GM19397 (cell line): ENCODE measurements around the gene FAM20C.
"Not testable (repeated sequence)": the region's sequence is repeated elsewhere in the genome, so short reads cannot be mapped to it uniquely, and the experiment has no call there.

Experiments
- ATAC-seq: cut with Tn5 transposase; IDR thresholded peaks from one replicate; pipeline ENCODE4 v1.9.1; 2021; ENCODE audit warnings: mild to moderate bottlenecking, moderate library complexity; ENCODE audit not compliant: unreplicated experiment

FAM20C gene

GRCh38 chr7:237385-237784, 45.0 kb downstream of the FAM20C start:
- ATAC-seq, result no peak

GRCh38 chr7:240146-240676, 47.8 kb downstream of the FAM20C start:
- no peak for ATAC-seq

- ATAC-seq, result no peak
Observed at GRCh38 chr7:240887-241421, 48.6 kb downstream of the FAM20C start.

DNA sequence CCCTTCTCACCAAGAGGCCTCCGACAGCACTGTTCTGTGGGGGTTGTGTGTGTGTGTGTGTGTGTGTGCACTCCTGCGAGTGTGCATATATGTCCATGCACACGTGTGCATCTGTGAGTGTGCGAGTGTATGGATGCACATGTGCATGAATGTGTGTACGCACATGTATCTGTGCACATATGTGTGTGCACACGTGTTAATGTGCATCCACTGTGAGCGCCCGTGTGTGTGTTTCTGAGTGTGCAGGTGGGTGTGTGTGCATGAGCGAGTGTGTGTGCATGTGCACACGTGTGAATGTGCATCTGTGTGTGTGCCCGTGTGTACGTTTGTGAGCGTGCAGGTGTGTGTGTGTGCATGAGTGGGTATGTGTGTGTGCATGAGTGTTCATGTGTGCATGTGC, 49.1 kb downstream of the FAM20C start:
- no peak for ATAC-seq

GRCh38 chr7:242826-243579, 50.6 kb downstream of the FAM20C start:
- ATAC-seq, result not testable (repeated sequence)

DNA sequence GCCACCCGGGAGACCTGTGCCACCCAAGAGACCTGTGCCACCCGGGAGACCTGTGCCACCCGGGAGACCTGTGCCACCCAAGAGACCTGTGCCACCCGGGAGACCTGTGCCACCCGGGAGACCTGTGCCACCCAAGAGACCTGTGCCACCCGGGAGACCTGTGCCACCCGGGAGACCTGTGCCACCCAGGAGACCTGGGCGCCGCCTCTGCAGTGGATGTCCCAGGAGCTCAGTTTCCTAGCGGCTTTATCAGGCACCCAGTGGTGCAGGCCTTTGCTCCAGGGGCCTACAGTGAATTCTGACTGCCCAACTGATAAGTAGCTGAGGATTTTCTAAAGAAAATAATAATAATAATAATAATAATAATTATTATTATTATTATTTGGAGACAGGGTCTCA, 51.2 kb downstream of the FAM20C start:
- not testable (repeated sequence) for ATAC-seq

- no peak for ATAC-seq
Observed at GRCh38 chr7:244974-245373, 52.6 kb downstream of the FAM20C start.

GRCh38 chr7:245574-246295, 53.4 kb downstream of the FAM20C start:
- ATAC-seq, result no peak

DNA sequence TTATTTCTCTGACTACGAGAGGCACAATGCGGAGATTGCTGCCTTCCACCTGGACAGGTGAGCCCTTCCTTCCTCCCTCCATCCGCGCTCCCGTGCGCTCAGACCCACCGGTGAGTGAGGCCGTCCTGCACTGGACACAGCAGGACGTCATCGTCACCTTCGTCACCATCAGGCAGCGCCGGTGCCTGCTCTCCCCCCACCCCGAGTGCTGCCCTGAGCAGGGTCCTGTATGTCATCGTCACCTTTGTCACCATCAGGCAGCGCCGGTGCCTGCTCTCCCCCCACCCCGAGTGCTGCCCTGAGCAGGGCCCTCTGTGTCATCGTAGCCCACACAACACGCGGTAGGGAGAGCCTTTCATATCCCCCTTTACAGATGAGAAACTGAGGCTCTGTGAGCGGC, 54.1 kb downstream of the FAM20C start:
- ATAC-seq, result no peak

DNA sequence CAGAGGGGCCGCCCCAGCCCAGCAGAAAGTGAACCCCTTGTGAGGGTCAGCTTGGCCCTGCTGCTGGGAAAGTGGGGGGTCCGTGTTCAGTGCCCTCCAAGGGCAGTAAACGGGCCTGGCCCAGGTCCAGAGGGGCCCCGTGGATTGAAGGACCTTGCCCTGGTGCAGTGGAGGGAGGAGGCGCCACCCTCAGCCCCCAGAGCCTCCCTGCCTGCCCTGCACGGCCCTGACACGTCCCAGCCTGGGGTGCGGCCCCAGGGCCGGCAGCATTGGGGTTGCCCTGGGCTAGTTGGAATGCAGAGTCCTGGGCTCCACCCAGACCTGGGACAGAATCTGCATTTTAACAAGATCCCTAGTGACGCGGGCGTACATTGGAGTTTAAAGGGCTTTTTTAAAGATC, 54.8 kb downstream of the FAM20C start:
- ATAC-seq, result no peak

DNA sequence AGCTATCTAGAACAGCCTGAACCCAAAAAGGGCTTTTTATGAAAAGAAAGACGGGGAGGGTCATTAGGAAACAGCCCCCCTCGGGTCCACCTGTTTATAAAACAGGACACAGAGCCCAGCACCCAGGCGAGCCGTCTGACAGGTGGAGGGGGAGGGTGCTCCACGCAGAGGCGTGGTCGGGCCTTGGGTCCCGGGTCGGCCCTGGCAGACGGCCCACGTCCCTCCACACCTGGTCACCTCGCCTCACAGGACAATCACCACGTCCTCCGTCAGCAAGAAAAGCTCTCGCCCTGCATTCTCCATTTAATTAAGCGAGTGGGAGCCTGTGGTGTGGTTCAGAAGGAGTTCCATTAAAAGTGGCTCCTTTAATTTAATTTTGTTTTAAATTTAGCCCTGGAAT, 55.3 kb downstream of the FAM20C start:
- no peak for ATAC-seq

GRCh38 chr7:248732-249435, 56.5 kb downstream of the FAM20C start:
- ATAC-seq, result no peak

DNA sequence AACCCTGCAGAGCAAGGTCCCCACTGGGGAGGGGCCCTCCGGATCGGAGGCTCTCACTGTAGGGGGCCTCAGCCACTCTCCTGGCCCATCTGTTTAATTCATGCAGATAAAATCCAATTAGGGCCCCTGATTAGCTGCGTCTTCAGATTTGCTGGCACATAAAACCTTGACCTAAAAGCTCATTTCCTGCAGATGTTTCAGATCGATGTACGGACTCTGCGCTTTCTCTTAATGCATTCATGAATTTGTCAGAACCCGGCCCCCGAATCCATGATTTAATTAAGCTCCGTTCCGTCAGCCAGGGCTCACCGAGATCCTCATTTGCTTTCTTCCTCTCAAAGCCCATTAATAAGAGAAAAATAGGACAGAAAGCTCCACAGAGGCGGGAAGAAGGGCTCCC, 57.6 kb downstream of the FAM20C start:
- no peak for ATAC-seq

GRCh38 chr7:250523-250922, 58.2 kb downstream of the FAM20C start:
- no peak for ATAC-seq

DNA sequence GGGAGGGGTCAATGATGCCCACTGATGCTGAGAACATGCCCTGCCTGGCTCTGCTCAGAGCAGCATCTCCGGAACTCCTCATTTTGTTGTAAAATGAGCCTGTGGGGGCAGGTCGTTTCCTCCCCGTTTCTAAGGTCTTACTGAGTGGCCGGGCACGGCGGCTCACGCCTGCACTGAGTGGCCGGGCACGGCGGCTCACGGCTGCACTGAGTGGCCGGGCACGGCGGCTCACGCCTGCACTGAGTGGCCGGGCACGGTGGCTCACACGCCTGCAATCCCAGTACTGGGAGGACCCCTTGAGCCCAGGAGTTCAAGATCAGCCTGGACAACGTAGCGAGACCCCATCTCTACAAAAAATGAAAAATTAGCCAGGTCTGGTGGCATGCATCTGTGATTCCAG, 58.6 kb downstream of the FAM20C start:
- ATAC-seq, result no peak

GRCh38 chr7:251446-252175, 59.2 kb downstream of the FAM20C start:
- no peak for ATAC-seq

DNA sequence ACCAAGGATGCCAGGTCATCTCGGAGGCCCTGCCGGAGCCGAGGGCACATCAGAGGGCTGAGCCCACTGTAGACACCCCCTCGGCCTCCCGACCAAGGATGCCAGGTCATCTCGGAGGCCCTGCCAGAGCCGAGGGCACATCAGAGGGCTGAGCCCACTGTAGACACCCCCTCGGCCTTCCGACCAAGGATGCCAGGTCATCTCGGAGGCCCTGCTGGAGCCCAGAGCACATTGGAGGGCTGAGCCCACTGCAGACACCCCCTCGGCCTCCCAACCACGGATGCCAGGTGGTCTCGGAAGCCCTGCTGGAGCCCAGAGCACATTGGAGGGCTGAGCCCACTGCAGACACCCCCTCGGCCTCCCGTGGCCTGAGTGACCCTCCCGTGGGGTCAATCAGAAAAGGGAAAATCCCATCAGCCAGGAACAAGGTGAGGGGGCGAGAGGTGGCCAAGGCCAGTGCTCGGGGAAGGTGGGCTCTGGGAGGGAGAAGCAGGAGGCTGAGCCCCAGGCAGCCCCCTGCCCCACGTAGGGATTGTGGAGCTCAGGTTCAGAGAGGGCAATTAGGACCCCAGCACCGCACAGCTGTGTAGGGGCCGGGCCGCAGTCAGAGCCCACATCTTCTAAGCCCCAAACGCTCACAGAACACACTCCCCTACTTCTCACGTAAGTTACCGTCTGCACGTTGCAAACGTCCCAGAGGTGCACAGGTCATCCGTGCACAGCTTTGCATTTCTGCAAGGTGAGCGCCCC, 60.0 kb downstream of the FAM20C start:
- no peak for ATAC-seq

GRCh38 chr7:252981-253380, 60.6 kb downstream of the FAM20C start:
- ATAC-seq, result no peak

GRCh38 chr7:253581-254336, 61.4 kb downstream of the FAM20C start:
- no peak for ATAC-seq
